Astrocyte of the cerebellum (primary cell): ENCODE measurements around the gene AMY2A.
"Not testable (repeated sequence)": the region's sequence is repeated elsewhere in the genome, so short reads cannot be mapped to it uniquely, and the experiment has no call there.

ENCODE experiments used
- DNase-seq: peaks from one replicate; pipeline ENCODE4 v3.0.0-alpha.2; 2011; ENCODE audit warnings: low read depth
- H3K4me3 ChIP-seq: 2 replicates; pipeline ENCODE4 v1.5.1; 2011; ENCODE audit warnings: mild to moderate bottlenecking, low read depth, low read length, moderate library complexity
- CTCF ChIP-seq: IDR thresholded peaks from 2 replicates; pipeline ENCODE4 v1.5.1; 2012; ENCODE audit warnings: low read length, low read depth, moderate library complexity, mild to moderate bottlenecking; ENCODE audit errors: missing control alignments
- in situ Hi-C: cut with HindIII; loops from 2 replicates; pipeline ENCODE4 v1.10.0; 2017; ENCODE audit warnings: low sequenced_read_pairs

The AMY2A gene

GRCh38 chr1:103616994-103617477 lies at the start of gene AMY2A:
Gene AMY2A (plus strand): TSS chr1:103617427. CDS start chr1:103617441, 14 bp downstream.
- H3K4me3 ChIP-seq, in situ Hi-C loops, DNase-seq: not testable (repeated sequence)

GRCh38 chr1:103569493-103569892 lies 47.7 kb upstream of the AMY2A start:
- no peak for TF ChIP-seq CTCF
- DNase-seq = no peak
- in situ Hi-C loops = no loop called here
- no peak overlapping the region for H3K4me3 ChIP-seq

- H3K4me3 ChIP-seq, in situ Hi-C loops, DNase-seq: not testable (repeated sequence)
Observed at GRCh38 chr1:103571289-103571688, 45.9 kb upstream of the AMY2A start, which contains the start of gene AMY2B. Gene AMY2B (plus strand): TSS chr1:103571589. CDS start chr1:103571603, 14 bp downstream.

- no peak for TF ChIP-seq CTCF
- in situ Hi-C loops = no loop called here
- no peak overlapping the region for H3K4me3 ChIP-seq
- DNase-seq = no peak
Observed at GRCh38 chr1:103576065-103576464, 41.2 kb upstream of the AMY2A start.

- DNase-seq, H3K4me3 ChIP-seq, in situ Hi-C loops: not testable (repeated sequence)
Observed at GRCh38 chr1:103576784-103577183, 40.4 kb upstream of the AMY2A start.

GRCh38 chr1:103582464-103582863 lies 34.8 kb upstream of the AMY2A start:
- H3K4me3 ChIP-seq = no peak overlapping the region
- DNase-seq = no peak
- in situ Hi-C loops = no loop called here
- no peak for TF ChIP-seq CTCF

GRCh38 chr1:103583887-103584286 lies 33.3 kb upstream of the AMY2A start:
- DNase-seq = no peak
- in situ Hi-C loops = no loop called here
- TF ChIP-seq CTCF = no peak
- H3K4me3 ChIP-seq = no peak overlapping the region

- in situ Hi-C loops = no loop called here
- TF ChIP-seq CTCF = no peak
- no peak overlapping the region for H3K4me3 ChIP-seq
- no peak for DNase-seq
Observed at GRCh38 chr1:103584537-103584936, 32.7 kb upstream of the AMY2A start.

GRCh38 chr1:103602740-103603139 lies 14.5 kb upstream of the AMY2A start:
- DNase-seq, in situ Hi-C loops, H3K4me3 ChIP-seq: not testable (repeated sequence)
